ENCODE results near the gene PARVB.

The PARVB gene

DNA sequence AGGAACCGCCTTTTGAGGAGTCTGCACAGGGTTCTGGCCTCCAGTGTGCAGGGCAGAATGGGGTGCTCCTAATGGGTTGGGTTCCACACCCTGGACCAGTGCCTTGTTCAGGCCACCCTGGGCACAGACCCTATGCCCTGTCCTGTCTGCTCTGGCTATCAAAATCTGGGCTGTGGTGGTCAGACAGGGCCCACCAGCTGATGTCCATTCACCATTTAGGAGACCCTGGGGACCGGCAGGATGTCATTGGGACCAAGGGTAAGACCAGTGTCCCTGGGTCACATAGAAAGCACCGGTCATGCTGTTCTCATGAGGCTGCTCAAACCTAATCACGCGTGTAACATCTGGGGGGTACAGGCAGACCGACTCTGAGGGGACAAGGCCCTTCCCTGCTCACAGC, 194.0 kb downstream of the PARVB start:
- no peak for DNase-seq (ENCODE audit: low spot score)

DNA sequence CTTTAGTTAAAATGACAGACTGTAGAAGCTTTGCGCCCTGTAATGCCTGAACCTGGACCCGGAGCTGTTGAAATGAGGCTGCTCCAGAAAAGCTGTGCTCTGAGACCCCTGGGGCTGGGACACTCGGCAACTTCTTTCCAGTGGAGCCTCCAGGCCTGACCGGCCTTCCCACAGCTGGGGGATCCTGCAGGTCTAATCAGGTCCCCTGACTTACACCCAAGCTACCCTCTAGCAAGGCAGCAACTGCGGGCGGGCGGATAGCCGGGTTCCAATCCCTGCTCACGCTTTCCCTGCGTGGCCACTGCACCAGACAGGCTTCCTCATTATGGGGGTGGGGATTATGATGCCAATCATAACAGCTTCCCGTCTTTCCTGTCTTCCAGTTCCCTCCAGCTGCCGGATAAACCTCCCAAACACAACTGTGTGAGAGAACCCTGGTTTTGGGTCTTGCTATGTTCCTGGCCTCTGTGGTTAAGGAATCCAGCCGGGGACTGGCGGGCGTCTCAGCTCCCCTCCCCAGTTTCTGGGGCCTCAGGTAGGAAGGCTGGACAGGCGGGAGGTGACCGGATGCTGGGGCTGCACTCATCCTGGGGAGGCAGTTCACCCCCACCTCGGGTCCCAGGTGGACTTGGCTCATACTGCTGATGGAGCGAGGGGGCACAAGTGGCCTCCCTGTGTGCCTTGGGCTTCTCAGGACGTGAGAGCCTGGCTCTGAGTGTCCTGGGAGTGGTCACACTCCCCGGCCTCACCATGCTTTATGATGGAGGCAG, 195.2 kb downstream of the PARVB start:
- DNase-seq (ENCODE audit: low spot score): no peak

DNA sequence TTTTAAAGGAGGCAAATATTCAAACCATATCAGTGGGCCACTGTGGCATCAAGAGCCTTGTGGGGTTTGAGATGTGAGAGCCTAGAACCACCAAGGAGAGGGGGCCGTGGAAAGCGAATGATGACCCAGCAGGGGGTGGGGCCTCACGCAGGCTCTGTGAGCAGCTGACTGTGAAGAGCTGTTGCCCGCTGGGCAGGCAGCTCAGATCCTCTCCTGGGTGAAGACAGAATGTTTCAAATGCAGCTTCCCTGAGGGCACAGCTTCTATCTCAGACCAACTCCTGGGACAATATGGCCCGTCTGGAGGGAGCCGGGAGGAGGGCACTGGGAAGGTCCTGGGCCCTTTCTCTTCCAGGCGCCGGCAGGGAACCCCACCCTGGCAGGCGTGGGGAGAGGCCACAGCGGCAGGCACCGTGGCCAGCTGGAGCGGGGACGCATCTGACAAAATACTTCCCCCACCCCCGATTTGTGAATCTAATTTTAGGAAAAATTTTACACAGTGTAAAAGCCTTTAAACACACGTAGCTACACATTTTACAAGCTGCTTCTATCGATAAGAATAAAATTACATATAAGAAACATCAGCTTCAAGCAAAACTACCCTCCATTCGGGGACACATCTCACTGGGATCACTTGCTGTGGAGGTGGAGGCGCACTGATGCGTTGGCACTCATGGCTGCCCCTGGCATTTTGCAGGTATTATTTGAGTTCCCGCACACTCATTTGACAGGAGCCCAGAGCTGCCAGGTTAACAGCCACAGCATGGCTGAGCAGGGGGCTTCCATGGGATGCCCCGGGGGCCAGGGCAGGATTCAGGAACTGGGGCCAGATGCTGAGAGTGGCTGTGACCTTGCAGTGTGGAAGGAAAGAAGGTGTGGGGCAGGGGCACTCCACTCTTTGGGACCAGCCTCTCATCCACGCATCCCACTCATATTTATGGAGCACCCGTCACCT, 196.9 kb downstream of the PARVB start:
- DNase-seq (ENCODE audit: low spot score): no peak

DNA sequence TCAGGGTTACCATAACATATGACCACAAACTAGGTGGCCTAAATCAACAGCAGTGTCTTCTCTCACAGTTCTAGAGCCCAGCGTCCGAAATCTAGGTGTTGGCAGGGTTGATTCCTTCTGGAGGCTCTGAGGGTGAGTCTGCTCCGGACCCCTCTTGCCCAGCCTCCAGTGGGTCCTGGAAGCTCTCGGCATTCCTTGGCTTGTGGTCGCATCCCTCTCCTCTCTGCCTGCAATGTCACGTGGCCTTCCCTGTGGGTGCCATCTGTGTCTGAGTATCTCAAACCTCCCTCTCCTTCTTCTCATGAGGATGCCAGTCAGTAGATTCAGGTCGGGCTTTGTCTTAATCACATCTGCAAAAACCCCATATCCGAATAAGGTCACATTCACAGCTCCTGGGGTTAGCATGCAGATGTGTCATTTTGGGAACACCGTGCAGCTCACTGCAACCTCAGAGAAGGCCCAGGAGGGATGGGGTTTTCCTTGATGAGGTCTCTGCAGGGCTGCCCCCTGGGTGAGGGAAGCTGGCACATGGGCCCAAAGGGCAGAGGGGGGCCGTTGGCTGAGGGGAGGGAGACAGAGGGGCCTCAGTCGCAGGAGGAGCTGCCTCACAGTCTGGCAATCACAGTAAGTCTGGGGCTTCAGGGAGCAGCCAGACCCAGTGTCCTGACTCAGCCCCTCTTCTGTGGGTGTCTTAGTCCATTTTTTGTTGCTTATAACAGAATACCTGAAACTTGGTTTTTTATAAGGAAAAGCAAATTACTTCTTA, 197.8 kb downstream of the PARVB start:
- DNase-seq (ENCODE audit: low spot score): no peak
